Measurements from ENCODE around the gene ZNF740.

The ZNF740 gene

GRCh38 chr12:53211476-53212381, 31.2 kb downstream of the ZNF740 start:
- no peak for DNase-seq (ENCODE audit: insufficient read length, low spot score)
- FAIRE-seq, result no peak

GRCh38 chr12:53212931-53213330, 32.4 kb downstream of the ZNF740 start:
- no peak for FAIRE-seq
- DNase-seq (ENCODE audit: insufficient read length, low spot score), result no peak

- DNase-seq (ENCODE audit: insufficient read length, low spot score) (no peak), FAIRE-seq (peak; percentile 64)
Observed at GRCh38 chr12:53213348-53213747, 32.8 kb downstream of the ZNF740 start.

- FAIRE-seq, result no peak
- DNase-seq (ENCODE audit: insufficient read length, low spot score), result no peak
Observed at GRCh38 chr12:53214221-53214620, 33.7 kb downstream of the ZNF740 start.

GRCh38 chr12:53214687-53215455, 34.3 kb downstream of the ZNF740 start:
- DNase-seq (ENCODE audit: insufficient read length, low spot score), result no peak
- FAIRE-seq, result no peak

GRCh38 chr12:53215497-53215896, 35.0 kb downstream of the ZNF740 start:
- FAIRE-seq (no peak), DNase-seq (ENCODE audit: insufficient read length, low spot score) (no peak)

- FAIRE-seq, result no peak
- no peak for DNase-seq (ENCODE audit: insufficient read length, low spot score)
Observed at GRCh38 chr12:53217051-53217930, 36.8 kb downstream of the ZNF740 start.

- no peak for DNase-seq (ENCODE audit: insufficient read length, low spot score)
- no peak for FAIRE-seq
Observed at GRCh38 chr12:53217931-53218307, 37.4 kb downstream of the ZNF740 start.

GRCh38 chr12:53218551-53219291, 38.2 kb downstream of the ZNF740 start:
- no peak for DNase-seq (ENCODE audit: insufficient read length, low spot score)
- no peak for FAIRE-seq

- FAIRE-seq (peak; percentile 82), DNase-seq (ENCODE audit: insufficient read length, low spot score) (peak; percentile 65)
Observed at GRCh38 chr12:53219292-53219955, 38.9 kb downstream of the ZNF740 start.

GRCh38 chr12:53219956-53220693, 39.6 kb downstream of the ZNF740 start:
- FAIRE-seq (no peak), DNase-seq (ENCODE audit: insufficient read length, low spot score) (peak; percentile 81)

GRCh38 chr12:53220694-53221202, 40.2 kb downstream of the ZNF740 start:
- peak; percentile 85 for FAIRE-seq
- peak; percentile 93 for DNase-seq (ENCODE audit: insufficient read length, low spot score)

GRCh38 chr12:53221203-53222080, 40.9 kb downstream of the ZNF740 start:
- peak; percentile 64 for FAIRE-seq

GRCh38 chr12:53222170-53222721, 41.7 kb downstream of the ZNF740 start:
- no peak for DNase-seq (ENCODE audit: insufficient read length, low spot score)
- no peak for FAIRE-seq

More at GRCh38 chr12:53221203-53222080, 40.9 kb downstream of the ZNF740 start:
- DNase-seq (ENCODE audit: insufficient read length, low spot score), result peak; percentile 62

GRCh38 chr12:53222806-53223261, 42.3 kb downstream of the ZNF740 start:
- no peak for FAIRE-seq
- DNase-seq (ENCODE audit: insufficient read length, low spot score), result no peak

GRCh38 chr12:53223389-53224060, 43.0 kb downstream of the ZNF740 start:
- DNase-seq (ENCODE audit: insufficient read length, low spot score) (no peak), FAIRE-seq (no peak)
